Heart left ventricle (tissue), 13 donors: ENCODE data around the gene ADGRD1.
"Not testable (repeated sequence)": the region's sequence is repeated elsewhere in the genome, so short reads cannot be mapped to it uniquely, and the experiment has no call there.

Experiments
- CTCF ChIP-seq, 12 donors: fragments of 200-600 bp; sonication (generic) in 4 of 12; IDR thresholded peaks; one replicate each; pipeline versions ENCODE4 v1.5.0 to v1.8.0; 2018 to 2022; ENCODE audit warnings: antibody characterized with exemption in 12 of 12, mild to moderate bottlenecking in 5 of 12
- POLR2A ChIP-seq, 2 donors: fragments of 450-650 bp; IDR thresholded peaks; one replicate each; pipeline ENCODE4 v1.6.1; 2017; ENCODE audit warnings: antibody characterized with exemption in 2 of 2, mild to moderate bottlenecking in 2 of 2, moderate library complexity in 2 of 2
- donor health status: ischemic (EF 13 %, LVEDD 7.1; RV severe dilation, severe dysfunction).
- donor health status: DM: no; HTN: yes; CAD: no.
- donor health status: DM: no; HTN: no; CAD: no.
- donor health status: ischemic (EF 25% LVEDD 6.9; RV normal size, moderate dysfunction).
- donor health status: ischemic (EF 25% LVEDD 5.7; RV mildly dilated, moderate dysfunction).
- donor health status: ischemic (EF 35%, LVEDD 5.7; RV mildly dilated, moderate dysfunction).
- donor health status: nonischemic (EF 11% LVEDD 7.7; RV severe dilation, severe dysfunction).
- donor health status: DM: yes; HTN: yes; CAD: no.
- donor health status: PGD.
- donor health status: ischemic (EF 29% LVEDD 5.4; RV normal size, mild dysfunction).
- donor health status: nonischemic (EF 23%, LVEDD 6.1; RV moderate dilation, normal function).

GRCh38 chr12:131070668-131071067, 117.0 kb downstream of the ADGRD1 start:
- not testable (repeated sequence) for TF ChIP-seq CTCF, POLR2A (IDR thresholded peaks at IDR 0.05)
